ENCODE results near the gene TUBA3E.

- TF ChIP-seq EZH2phosphoT487 (IDR thresholded peaks at IDR 0.05; ENCODE audit: insufficient read depth, low read depth) (no peak), EZH2 (IDR thresholded peaks at IDR 0.05; ENCODE audit: insufficient read depth, poor library complexity, severe bottlenecking) (no peak)
Measured at GRCh38 chr2:130246430-130246829, 48.2 kb upstream of the TUBA3E start.

Measured in GM23248 (cell line).